HEK293 (cell line): ENCODE measurements around the gene GUCY1B1.

Source experiments
- CTCF ChIA-PET: fragments of 350-600 bp; formaldehyde crosslinking; extraction: SDS; loops from one replicate; lab custom pipeline; 2021; ENCODE audit warnings: antibody characterized with exemption; lab: Yijun Ruan, JAX
- POLR2A ChIA-PET: fragments of 300-600 bp; formaldehyde crosslinking; extraction: SDS; loops from one replicate; lab custom pipeline; 2020; ENCODE audit warnings: antibody characterized with exemption, inconsistent platforms; lab: Yijun Ruan, JAX
- H3K27ac ChIP-seq: fragments of 200-500 bp; sonication (Bioruptor generic); 2 replicates; pipeline ENCODE4 v1.5.1; 2014; ENCODE audit warnings: low read depth, low read length, control low read depth, inconsistent platforms; ENCODE audit errors: extremely low read depth
- H3K36me3 ChIP-seq, 2 experiments: fragments of 200-500 bp in 1 of 2; sonication (Bioruptor generic) in 1 of 2; 1 replicate in 1 of 2; 2 replicates in 1 of 2; pipeline ENCODE4 v1.5.1; 2014 to 2017; ENCODE audit warnings: inconsistent platforms in 2 of 2, low read length in 2 of 2; ENCODE audit not compliant: control insufficient read depth in 2 of 2, insufficient read depth in 1 of 2
- H3K4me1 ChIP-seq: fragments of 200-500 bp; sonication (Bioruptor generic); 2 replicates; pipeline ENCODE4 v1.5.1; 2014; ENCODE audit warnings: mild to moderate bottlenecking, low read length, inconsistent platforms; ENCODE audit not compliant: control insufficient read depth, insufficient read depth
- H3K4me3 ChIP-seq: 2 replicates; pipeline ENCODE4 v1.5.1; 2011; ENCODE audit warnings: low read depth, mild to moderate bottlenecking, control low read depth, low read length, moderate library complexity
- H3K9me3 ChIP-seq: fragments of 200-500 bp; sonication (Bioruptor generic); 2 replicates; pipeline ENCODE4 v1.5.1; 2014; ENCODE audit warnings: low read depth, low read length, inconsistent platforms; ENCODE audit not compliant: control insufficient read depth, insufficient read depth
- BCL11A ChIP-seq: fragments of 450-650 bp; formaldehyde crosslinking; IDR thresholded peaks from 2 replicates; pipeline ENCODE4 v1.5.1; 2016; ENCODE audit warnings: low read depth, missing biosample characterization, missing genetic modification characterization
- EGR2 ChIP-seq: fragments of 450-650 bp; formaldehyde crosslinking; IDR thresholded peaks from 2 replicates; pipeline ENCODE4 v1.5.1; 2016; ENCODE audit warnings: low read depth, missing biosample characterization, missing genetic modification characterization
- KLF1 ChIP-seq: fragments of 450-650 bp; formaldehyde crosslinking; IDR thresholded peaks from 2 replicates; pipeline ENCODE4 v1.5.1; 2016; ENCODE audit warnings: missing biosample characterization, missing genetic modification characterization
- KLF16 ChIP-seq: fragments of 450-650 bp; formaldehyde crosslinking; IDR thresholded peaks from 2 replicates; pipeline ENCODE4 v1.5.1; 2017; ENCODE audit warnings: missing biosample characterization, missing genetic modification characterization
- OVOL3 ChIP-seq: fragments of 450-650 bp; formaldehyde crosslinking; IDR thresholded peaks from 2 replicates; pipeline ENCODE4 v1.5.1; 2016; ENCODE audit warnings: missing biosample characterization, missing genetic modification characterization
- REPIN1 ChIP-seq: fragments of 450-650 bp; formaldehyde crosslinking; IDR thresholded peaks from 2 replicates; pipeline ENCODE4 v1.5.1; 2017; ENCODE audit warnings: missing biosample characterization, missing genetic modification characterization, low read depth
- SALL2 ChIP-seq: fragments of 450-650 bp; formaldehyde crosslinking; IDR thresholded peaks from 2 replicates; pipeline ENCODE4 v1.5.0; 2017; ENCODE audit warnings: missing biosample characterization, mild to moderate bottlenecking, missing genetic modification characterization, borderline replicate concordance
- SETDB1 ChIP-seq: IDR thresholded peaks from one replicate; pipeline ENCODE4 v1.6.1; 2017; ENCODE audit warnings: mild to moderate bottlenecking, low read length, moderate library complexity, mixed read lengths; ENCODE audit not compliant: insufficient read length
- SP3 ChIP-seq: fragments of 450-650 bp; formaldehyde crosslinking; IDR thresholded peaks from 2 replicates; pipeline ENCODE4 v1.5.1; 2016; ENCODE audit warnings: missing biosample characterization, missing genetic modification characterization
- ZFHX2 ChIP-seq: fragments of 450-650 bp; formaldehyde crosslinking; conservative IDR thresholded peaks from 2 replicates; pipeline ENCODE4 v1.5.1; 2016; ENCODE audit warnings: missing biosample characterization, missing genetic modification characterization
- ZNF114 ChIP-seq: fragments of 450-650 bp; formaldehyde crosslinking; IDR thresholded peaks from 2 replicates; pipeline ENCODE4 v1.5.0; 2017; ENCODE audit warnings: missing biosample characterization, missing genetic modification characterization
- ZNF138 ChIP-seq: fragments of 450-650 bp; formaldehyde crosslinking; IDR thresholded peaks from 2 replicates; pipeline ENCODE4 v1.5.1; 2016; ENCODE audit warnings: missing biosample characterization, missing genetic modification characterization, borderline replicate concordance
- ZNF155 ChIP-seq: fragments of 450-650 bp; formaldehyde crosslinking; IDR thresholded peaks from 2 replicates; pipeline ENCODE4 v1.5.1; 2016; ENCODE audit warnings: missing biosample characterization, missing genetic modification characterization
- ZNF175 ChIP-seq: fragments of 450-650 bp; formaldehyde crosslinking; IDR thresholded peaks from 2 replicates; pipeline ENCODE4 v1.5.1; 2016; ENCODE audit warnings: missing biosample characterization, missing genetic modification characterization
- ZNF2 ChIP-seq: fragments of 450-650 bp; formaldehyde crosslinking; IDR thresholded peaks from 2 replicates; pipeline ENCODE4 v1.5.1; 2016; ENCODE audit warnings: missing biosample characterization, missing genetic modification characterization
- ZNF266 ChIP-seq: fragments of 450-650 bp; formaldehyde crosslinking; IDR thresholded peaks from 2 replicates; pipeline ENCODE4 v1.5.1; 2016; ENCODE audit warnings: missing biosample characterization, missing genetic modification characterization, low read depth
- ZNF350 ChIP-seq: fragments of 450-650 bp; formaldehyde crosslinking; IDR thresholded peaks from 2 replicates; pipeline ENCODE4 v1.5.0; 2017; ENCODE audit warnings: missing biosample characterization, mild to moderate bottlenecking, missing genetic modification characterization
- ZNF394 ChIP-seq: fragments of 450-650 bp; formaldehyde crosslinking; IDR thresholded peaks from 2 replicates; pipeline ENCODE4 v1.5.1; 2016; ENCODE audit warnings: missing biosample characterization, missing genetic modification characterization, mild to moderate bottlenecking, moderate library complexity, borderline replicate concordance
- ZNF473 ChIP-seq: fragments of 450-650 bp; formaldehyde crosslinking; IDR thresholded peaks from 2 replicates; pipeline ENCODE4 v1.5.1; 2017; ENCODE audit warnings: missing biosample characterization, missing genetic modification characterization
- ZNF560 ChIP-seq: fragments of 450-650 bp; formaldehyde crosslinking; IDR thresholded peaks from 2 replicates; pipeline ENCODE4 v1.5.1; 2017; ENCODE audit warnings: missing biosample characterization, missing genetic modification characterization, borderline replicate concordance
- ZNF561 ChIP-seq: fragments of 450-650 bp; IDR thresholded peaks from 2 replicates; pipeline ENCODE4 v1.5.1; 2018; ENCODE audit warnings: missing biosample characterization, missing genetic modification characterization, borderline replicate concordance
- ZNF654 ChIP-seq: fragments of 450-650 bp; formaldehyde crosslinking; IDR thresholded peaks from 2 replicates; pipeline ENCODE4 v1.5.1; 2016; ENCODE audit warnings: low read depth, missing biosample characterization, missing genetic modification characterization
- ZNF664 ChIP-seq: fragments of 450-650 bp; formaldehyde crosslinking; IDR thresholded peaks from 2 replicates; pipeline ENCODE4 v1.5.1; 2016; ENCODE audit warnings: missing biosample characterization, missing genetic modification characterization
- ZNF670 ChIP-seq: fragments of 450-650 bp; formaldehyde crosslinking; IDR thresholded peaks from 2 replicates; pipeline ENCODE4 v1.5.1; 2016; ENCODE audit warnings: missing biosample characterization, missing genetic modification characterization, low read depth
- ZNF785 ChIP-seq: fragments of 450-650 bp; formaldehyde crosslinking; IDR thresholded peaks from 2 replicates; pipeline ENCODE4 v1.5.1; 2016; ENCODE audit warnings: missing biosample characterization, missing genetic modification characterization
- ZNF791 ChIP-seq: fragments of 450-650 bp; formaldehyde crosslinking; IDR thresholded peaks from 2 replicates; pipeline ENCODE4 v1.5.1; 2016; ENCODE audit warnings: missing biosample characterization, missing genetic modification characterization
- TF ChIP-seq, protein P1 (sequence below): fragments of 450-650 bp; formaldehyde crosslinking; IDR thresholded peaks from 2 replicates; pipeline ENCODE4 v1.5.1; 2016; ENCODE audit warnings: missing biosample characterization, missing genetic modification characterization
- TF ChIP-seq, protein P2 (sequence below): fragments of 450-650 bp; formaldehyde crosslinking; IDR thresholded peaks from 2 replicates; pipeline ENCODE4; 2016; ENCODE audit warnings: missing biosample characterization, missing genetic modification characterization
- TF ChIP-seq, protein P3 (sequence below): fragments of 450-650 bp; formaldehyde crosslinking; IDR thresholded peaks from 2 replicates; pipeline ENCODE4 v1.5.1; 2016; ENCODE audit warnings: missing biosample characterization, missing genetic modification characterization, borderline replicate concordance

The GUCY1B1 gene

DNA sequence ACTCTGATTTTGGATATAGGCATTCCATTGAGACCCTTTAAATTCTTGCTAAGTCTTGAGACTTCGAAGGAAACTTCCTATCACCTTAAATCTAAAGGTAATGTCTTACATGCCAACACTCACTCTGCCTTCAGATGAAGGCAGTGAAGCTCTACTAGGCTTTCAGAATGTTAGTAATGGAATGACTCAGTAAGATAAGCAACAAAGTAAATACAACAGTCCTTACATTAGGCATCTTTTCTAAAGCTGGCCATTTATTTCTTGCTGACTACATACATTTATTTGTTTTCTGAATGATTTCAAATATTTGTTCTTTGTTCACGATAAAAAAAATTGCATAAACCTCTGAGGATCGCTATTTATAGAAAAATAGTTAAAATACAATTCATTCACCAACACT, 63.8 kb downstream of the GUCY1B1 start:
- H3K27ac ChIP-seq = no peak overlapping the region
- no peak for TF ChIP-seq SP3 (tag by site-specific recombination)
- TF ChIP-seq, protein P1, sequence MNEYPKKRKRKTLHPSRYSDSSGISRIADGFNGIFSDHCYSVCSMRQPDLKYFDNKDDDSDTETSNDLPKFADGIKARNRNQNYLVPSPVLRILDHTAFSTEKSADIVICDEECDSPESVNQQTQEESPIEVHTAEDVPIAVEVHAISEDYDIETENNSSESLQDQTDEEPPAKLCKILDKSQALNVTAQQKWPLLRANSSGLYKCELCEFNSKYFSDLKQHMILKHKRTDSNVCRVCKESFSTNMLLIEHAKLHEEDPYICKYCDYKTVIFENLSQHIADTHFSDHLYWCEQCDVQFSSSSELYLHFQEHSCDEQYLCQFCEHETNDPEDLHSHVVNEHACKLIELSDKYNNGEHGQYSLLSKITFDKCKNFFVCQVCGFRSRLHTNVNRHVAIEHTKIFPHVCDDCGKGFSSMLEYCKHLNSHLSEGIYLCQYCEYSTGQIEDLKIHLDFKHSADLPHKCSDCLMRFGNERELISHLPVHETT (tag by site-specific recombination) = no peak
- TF ChIP-seq EGR2 (tag by site-specific recombination) = no peak
- TF ChIP-seq ZNF785 (tag by site-specific recombination) = no peak
- no peak for TF ChIP-seq REPIN1 (tag by site-specific recombination)
- TF ChIP-seq ZFHX2 (tag by site-specific recombination) = no peak
- no peak for TF ChIP-seq KLF1 (tag by site-specific recombination)
- no peak for TF ChIP-seq ZNF114
- TF ChIP-seq, protein P2, sequence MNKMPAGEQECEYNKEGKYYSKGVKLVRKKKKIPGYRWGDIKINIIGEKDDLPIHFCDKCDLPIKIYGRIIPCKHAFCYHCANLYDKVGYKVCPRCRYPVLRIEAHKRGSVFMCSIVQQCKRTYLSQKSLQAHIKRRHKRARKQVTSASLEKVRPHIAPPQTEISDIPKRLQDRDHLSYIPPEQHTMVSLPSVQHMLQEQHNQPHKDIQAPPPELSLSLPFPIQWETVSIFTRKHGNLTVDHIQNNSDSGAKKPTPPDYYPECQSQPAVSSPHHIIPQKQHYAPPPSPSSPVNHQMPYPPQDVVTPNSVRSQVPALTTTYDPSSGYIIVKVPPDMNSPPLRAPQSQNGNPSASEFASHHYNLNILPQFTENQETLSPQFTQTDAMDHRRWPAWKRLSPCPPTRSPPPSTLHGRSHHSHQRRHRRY = no peak
- no peak for TF ChIP-seq OVOL3
- TF ChIP-seq ZNF394 (tag by site-specific recombination) = no peak
- no peak for TF ChIP-seq ZNF560 (tag by site-specific recombination)
- no peak for TF ChIP-seq ZNF138
- H3K36me3 ChIP-seq = no peaks in the 10 kb centered on the region
- no peaks in the 10 kb centered on the region for H3K9me3 ChIP-seq
- H3K4me1 ChIP-seq = no peaks in the 10 kb centered on the region
- POLR2A ChIA-PET = no interaction called here
- CTCF ChIA-PET = interaction anchor here (0.6 kb wide), 1 partner anchor 476 kb away, joined by 3 read pairs; no protein-coding TSS in a partner anchor
- H3K4me3 ChIP-seq = no peak overlapping the region

DNA sequence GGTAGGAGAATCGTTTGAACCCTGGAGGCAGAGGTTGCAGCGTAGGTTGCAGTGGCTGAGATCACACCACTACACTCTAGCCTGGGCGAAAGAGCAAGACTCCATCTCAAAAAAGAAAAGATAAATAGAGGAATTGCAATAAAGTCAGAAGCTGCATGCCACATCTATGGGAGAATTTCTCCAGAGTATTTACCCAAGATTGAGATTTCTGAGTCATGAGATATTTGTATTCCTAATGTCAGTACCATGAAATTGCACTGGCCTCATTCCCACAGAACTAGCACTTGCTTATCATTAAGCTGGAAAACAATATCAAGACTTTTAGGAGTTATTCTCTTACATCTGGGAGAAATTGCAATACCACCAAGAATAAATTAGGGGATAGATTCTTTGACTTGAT, 69.8 kb downstream of the GUCY1B1 start:
- H3K36me3 ChIP-seq = no peaks in the 10 kb centered on the region
- no peak overlapping the region for H3K4me3 ChIP-seq
- CTCF ChIA-PET = no interaction called here
- TF ChIP-seq, protein P1 (tag by site-specific recombination) = no peak
- TF ChIP-seq ZNF2 (no peak), ZNF561 (tag by site-specific recombination) (no peak), ZNF266 (no peak), SALL2 (no peak), ZNF175 (tag by site-specific recombination) (no peak), BCL11A (no peak), ZNF654 (tag by site-specific recombination) (no peak), ZNF670 (no peak), ZNF664 (tag by site-specific recombination) (no peak), KLF16 (no peak), ZNF791 (tag by site-specific recombination) (no peak), ZNF155 (tag by site-specific recombination) (no peak), ZNF350 (tag by site-specific recombination) (no peak), ZNF473 (tag by site-specific recombination) (no peak), SETDB1 (no peak)
- TF ChIP-seq, protein P3, sequence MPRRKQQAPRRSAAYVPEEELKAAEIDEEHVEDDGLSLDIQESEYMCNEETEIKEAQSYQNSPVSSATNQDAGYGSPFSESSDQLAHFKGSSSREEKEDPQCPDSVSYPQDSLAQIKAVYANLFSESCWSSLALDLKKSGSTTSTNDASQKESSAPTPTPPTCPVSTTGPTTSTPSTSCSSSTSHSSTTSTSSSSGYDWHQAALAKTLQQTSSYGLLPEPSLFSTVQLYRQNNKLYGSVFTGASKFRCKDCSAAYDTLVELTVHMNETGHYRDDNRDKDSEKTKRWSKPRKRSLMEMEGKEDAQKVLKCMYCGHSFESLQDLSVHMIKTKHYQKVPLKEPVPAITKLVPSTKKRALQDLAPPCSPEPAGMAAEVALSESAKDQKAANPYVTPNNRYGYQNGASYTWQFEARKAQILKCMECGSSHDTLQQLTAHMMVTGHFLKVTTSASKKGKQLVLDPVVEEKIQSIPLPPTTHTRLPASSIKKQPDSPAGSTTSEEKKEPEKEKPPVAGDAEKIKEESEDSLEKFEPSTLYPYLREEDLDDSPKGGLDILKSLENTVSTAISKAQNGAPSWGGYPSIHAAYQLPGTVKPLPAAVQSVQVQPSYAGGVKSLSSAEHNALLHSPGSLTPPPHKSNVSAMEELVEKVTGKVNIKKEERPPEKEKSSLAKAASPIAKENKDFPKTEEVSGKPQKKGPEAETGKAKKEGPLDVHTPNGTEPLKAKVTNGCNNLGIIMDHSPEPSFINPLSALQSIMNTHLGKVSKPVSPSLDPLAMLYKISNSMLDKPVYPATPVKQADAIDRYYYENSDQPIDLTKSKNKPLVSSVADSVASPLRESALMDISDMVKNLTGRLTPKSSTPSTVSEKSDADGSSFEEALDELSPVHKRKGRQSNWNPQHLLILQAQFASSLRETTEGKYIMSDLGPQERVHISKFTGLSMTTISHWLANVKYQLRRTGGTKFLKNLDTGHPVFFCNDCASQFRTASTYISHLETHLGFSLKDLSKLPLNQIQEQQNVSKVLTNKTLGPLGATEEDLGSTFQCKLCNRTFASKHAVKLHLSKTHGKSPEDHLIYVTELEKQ (tag by site-specific recombination) = no peak
- H3K9me3 ChIP-seq = no peaks in the 10 kb centered on the region
- no peak overlapping the region for H3K27ac ChIP-seq
- H3K4me1 ChIP-seq = no peaks in the 10 kb centered on the region
- POLR2A ChIA-PET = no interaction called here
